ENCODE measurements around the gene TMEM205. TPM values are rescaled to one million over a fixed set of nuclear protein-coding genes. Genes with fewer than 3 reads are reported as not detected.
"Not testable (repeated sequence)": the region's sequence is repeated elsewhere in the genome, so short reads cannot be mapped to it uniquely, and the experiment has no call there.

TMEM205 gene
- total RNA-seq, 1 experiment from 2014 or later: 54.9 TPM

- no peak for DNase-seq (ENCODE audit: low spot score)
Measured at GRCh38 chr19:11373166-11373884, 27.3 kb upstream of the TMEM205 start.

GRCh38 chr19:11370744-11371143, 24.7 kb upstream of the TMEM205 start:
- DNase-seq (ENCODE audit: low spot score): no peak

DNA sequence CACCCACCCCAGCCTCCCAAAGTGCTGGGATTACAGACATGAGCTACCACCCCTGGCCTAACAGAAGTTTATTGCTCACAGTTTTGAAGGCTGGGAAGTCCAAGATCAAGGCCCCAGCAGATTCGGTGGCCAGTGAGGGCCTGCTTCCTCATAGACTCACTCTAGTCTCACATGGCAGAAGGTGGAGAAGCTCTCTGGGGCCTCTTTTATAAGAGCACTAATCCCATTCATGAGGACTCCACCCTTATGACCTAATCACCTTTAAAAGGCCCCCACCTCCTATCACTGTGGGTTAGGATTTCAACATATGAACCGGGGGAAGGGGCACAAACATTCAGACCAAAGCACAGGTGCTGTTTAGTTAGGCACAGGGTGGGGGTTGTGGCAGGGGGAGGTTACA, 21.5 kb upstream of the TMEM205 start:
- DNase-seq (ENCODE audit: low spot score): no peak

- no peak for DNase-seq (ENCODE audit: low spot score)
Measured at GRCh38 chr19:11365557-11366117, 19.6 kb upstream of the TMEM205 start.

DNA sequence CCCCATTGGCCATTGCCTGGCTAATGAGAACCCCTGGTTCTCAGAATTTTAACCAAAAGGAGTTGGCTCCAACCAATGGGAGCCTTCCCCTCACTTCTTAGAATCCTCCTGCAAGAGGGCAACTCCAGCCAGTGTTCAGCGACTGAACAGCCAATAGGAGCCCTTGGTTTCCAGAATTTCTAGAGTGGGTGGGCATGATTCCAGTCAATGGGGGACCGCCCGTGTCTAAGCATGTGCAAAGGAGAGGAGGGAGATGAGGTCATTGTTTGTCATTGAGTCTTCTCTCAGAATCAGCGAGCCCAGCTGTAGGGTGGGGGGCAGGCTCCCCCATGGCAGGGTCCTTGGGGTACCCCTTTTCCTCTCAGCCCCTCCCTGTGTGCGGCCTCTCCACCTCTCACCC, 18.9 kb upstream of the TMEM205 start:
- no peak for DNase-seq (ENCODE audit: low spot score)

DNA sequence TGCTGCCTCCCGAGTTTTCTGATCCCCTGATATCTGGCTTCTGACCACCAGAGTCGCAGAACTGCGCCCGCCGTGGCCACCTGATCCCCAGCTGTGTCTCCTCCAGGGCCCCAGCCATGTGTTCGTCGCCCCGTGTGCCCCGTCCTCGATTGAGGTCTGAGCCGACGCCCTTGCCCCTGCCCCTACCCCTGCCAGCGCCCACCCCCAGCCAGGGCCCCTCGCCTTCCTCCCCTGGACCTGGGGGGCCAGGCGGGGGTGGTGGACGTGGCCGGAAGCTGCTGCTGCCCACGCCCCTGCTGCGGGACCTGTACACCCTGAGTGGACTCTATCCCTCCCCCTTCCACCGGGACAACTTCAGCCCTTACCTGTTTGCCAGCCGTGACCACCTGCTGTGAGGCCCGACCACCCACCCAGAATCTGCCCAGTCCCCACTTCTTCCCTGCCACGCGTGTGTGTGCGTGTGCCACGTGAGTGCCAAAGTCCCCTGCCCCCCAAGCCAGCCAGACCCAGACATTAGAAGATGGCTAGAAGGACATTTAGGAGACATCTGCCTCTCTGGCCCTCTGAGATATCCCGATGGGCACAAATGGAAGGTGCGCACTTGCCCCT, 18.3 kb upstream of the TMEM205 start:
- DNase-seq (ENCODE audit: low spot score): no peak

DNA sequence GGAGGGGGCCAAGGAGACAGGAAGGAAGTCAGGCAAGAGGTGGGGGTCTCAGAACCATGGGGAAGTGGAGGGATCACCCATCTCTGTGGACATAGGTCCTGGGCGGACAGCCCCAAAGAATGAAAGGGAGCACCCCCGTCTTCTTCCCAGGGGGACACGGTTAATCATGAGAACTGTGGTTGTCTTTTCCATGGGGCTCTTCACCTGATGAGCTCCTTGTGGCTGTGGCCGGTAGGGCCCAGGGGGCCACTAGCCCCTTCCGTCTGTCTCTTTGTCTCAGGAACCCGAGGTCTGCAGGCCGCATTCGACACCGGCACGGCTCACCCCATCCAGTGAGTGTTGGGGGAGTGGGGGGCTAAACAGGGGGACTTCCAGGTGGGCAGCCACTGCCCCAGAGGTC, 17.8 kb upstream of the TMEM205 start:
- no peak for DNase-seq (ENCODE audit: low spot score)

- no peak for DNase-seq (ENCODE audit: low spot score)
Measured at GRCh38 chr19:11361771-11362731, 16.0 kb upstream of the TMEM205 start.

GRCh38 chr19:11361037-11361770, 15.1 kb upstream of the TMEM205 start:
- no peak for DNase-seq (ENCODE audit: low spot score)

- DNase-seq (ENCODE audit: low spot score): no peak
Measured at GRCh38 chr19:11359421-11359820, 13.4 kb upstream of the TMEM205 start.

GRCh38 chr19:11356676-11357550, 10.8 kb upstream of the TMEM205 start:
- DNase-seq (ENCODE audit: low spot score): no peak

DNA sequence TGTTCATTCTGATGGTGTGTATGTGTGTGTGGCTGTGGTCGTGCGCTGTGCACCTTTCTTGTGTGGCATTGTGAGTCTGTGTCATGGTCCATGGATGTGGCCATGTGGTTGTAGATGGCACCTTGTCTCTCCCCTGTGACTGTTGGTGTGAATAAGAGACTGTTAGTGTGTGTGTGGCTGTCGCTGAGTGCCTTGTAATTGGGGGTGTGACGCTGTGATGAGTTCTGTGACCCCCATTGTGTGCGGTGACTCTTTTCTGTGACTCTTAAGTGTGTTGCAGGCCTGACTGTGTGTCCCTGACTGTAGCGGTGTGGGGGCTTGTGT, 10.0 kb upstream of the TMEM205 start:
- no peak for DNase-seq (ENCODE audit: low spot score)

- DNase-seq (ENCODE audit: low spot score): peak; percentile 77
Measured at GRCh38 chr19:11355160-11356073, 9.3 kb upstream of the TMEM205 start, which contains the start of gene PLPPR2. PLPPR2 (plus strand) TSS chr19:11355432; CDS start chr19:11357674, 2,242 bp downstream.

DNA sequence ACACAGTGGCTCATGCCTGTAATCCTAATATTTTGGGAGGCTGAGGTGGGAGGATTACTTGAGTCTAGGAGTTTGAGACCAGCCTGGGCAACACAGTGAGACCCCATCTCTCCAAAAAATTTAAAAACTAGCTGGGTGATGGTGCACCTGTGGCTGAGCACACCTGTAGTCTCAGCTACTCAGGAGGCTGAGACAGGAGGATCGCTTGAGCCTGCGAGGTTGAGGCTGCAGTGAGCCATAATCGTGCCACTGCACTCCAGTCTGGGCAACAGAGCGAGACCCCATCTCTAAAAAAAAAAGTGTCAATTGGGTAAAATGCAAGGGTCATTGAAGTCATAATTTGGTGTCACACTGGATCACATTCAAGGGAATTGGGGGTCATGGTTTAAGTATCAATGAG, 8.0 kb upstream of the TMEM205 start:
- DNase-seq (ENCODE audit: low spot score): not testable (repeated sequence)

DNA sequence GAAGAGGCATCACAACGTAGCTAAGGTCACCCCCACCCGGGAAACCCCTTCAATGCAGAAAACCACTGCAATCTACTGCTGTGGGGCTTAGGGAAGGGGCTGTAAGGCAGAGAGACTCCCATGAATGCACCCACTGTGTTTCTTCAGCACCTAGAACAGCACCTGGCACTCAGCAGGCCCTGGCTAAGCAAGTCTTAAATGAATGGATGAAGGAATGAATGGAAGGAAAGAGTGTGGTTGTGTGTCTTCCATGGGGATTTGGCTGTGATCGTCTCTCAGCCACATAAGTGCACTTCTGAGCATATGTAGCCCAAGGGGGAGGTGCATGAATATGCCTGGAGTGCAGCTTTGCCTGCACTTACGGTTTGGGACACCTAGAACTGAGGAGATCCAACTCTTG, 3.1 kb upstream of the TMEM205 start:
- DNase-seq (ENCODE audit: low spot score): no peak

GRCh38 chr19:11347546-11348039, 1.5 kb upstream of the TMEM205 start:
- DNase-seq (ENCODE audit: low spot score): no peak

DNA sequence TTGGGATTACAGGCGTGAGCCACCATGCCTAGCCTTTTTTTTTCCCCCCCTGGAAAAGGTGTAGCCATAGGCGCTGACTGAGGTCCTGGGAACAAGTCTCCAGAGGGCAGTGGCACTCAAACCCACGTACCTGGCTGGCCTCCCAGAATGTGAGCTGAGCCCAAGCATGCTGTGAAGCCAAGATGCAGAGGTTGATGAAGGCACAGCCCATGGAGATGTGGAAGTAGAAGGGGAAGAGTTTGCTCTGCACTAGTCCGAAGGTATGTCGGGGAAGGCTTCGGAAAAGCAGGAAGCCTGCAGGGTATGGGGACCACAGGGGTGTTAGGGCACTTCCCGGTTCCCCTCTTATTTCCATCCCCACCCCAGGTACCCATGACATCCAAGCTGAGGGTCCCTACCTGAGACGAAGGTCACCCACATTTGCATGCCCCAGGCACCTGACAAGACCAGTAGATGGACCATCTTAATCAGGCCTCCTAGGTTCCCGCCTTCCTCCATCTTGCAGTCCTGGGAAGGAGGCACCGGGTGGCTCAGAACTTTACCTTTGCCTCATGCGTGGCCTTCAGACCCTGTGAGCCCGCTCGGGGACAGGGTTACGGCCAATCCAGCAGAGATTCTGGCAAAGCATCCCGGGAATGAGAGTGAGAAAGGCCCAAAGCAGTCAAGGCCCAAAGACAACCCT, 805 bp downstream of the TMEM205 start:
- no peak for DNase-seq (ENCODE audit: low spot score)

DNA sequence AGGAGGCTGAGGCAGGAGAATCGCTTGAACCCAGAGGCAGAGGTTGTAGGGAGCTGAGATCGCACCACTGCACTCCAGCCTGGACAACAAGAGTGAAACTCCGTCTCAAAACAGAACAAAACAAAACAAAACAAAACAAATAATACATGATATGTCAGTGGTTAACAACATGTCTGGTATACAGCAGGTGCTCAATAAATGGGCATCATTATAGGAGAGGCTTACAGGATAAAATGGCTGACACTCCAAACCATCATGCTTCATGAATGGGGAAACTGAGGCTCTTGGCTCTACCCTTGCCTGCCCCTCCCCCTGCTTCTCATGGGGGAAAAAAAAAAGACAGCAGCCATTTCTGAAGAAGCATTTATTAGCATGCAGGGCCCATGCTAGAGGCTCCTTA, 3.6 kb downstream of the TMEM205 start:
- DNase-seq (ENCODE audit: low spot score): no peak

DNA sequence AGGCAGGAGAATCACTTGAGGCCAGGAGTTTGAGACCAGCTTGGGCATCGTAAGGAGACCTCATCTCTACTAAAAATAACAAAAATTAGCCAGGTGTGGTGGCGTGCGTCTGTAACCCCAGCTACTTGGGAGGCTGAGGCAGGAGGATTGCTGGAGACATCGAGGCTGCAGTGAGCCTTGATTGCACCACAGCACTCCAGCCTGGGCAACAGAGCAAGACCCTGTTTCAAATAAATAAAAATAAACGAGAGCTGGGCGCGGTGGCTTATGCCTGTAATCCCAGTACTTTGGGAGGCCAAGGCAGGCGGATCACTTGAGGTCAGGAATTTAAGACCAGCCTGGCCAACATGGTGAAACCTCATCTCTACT, 6.0 kb downstream of the TMEM205 start:
- not testable (repeated sequence) for DNase-seq (ENCODE audit: low spot score)
